Vagina (tissue), 2 donors: ENCODE data around the gene PCSK2.

Source experiments
- CTCF ChIP-seq, 3 experiments: fragments of 450-650 bp in 2 of 3; fragments of 200-600 bp in 1 of 3; sonication (generic) in 1 of 3; IDR thresholded peaks; one replicate each; pipeline ENCODE4 v1.5.1; 2017 to 2019; ENCODE audit warnings: antibody characterized with exemption in 3 of 3, mild to moderate bottlenecking in 2 of 3, moderate library complexity in 2 of 3
- POLR2A ChIP-seq, 2 donors: fragments of 450-650 bp; IDR thresholded peaks; one replicate each; pipeline ENCODE4 v1.6.1; 2017; ENCODE audit warnings: antibody characterized with exemption in 2 of 2, mild to moderate bottlenecking in 2 of 2, moderate library complexity in 2 of 2
- POLR2AphosphoS5 ChIP-seq, 2 donors: sonication (generic); formaldehyde crosslinking; IDR thresholded peaks; one replicate each; pipeline ENCODE4 v1.9.0; 2017; ENCODE audit warnings: antibody characterized with exemption in 2 of 2, mild to moderate bottlenecking in 2 of 2, low read depth in 1 of 2; ENCODE audit not compliant: insufficient read depth in 1 of 2

GRCh38 chr20:17507531-17507930, 280.7 kb downstream of the PCSK2 start:
- TF ChIP-seq POLR2AphosphoS5 (IDR thresholded peaks at IDR 0.05; ENCODE audit: insufficient read depth in 1 of 2, low read depth in 1 of 2) (no peak), CTCF (IDR thresholded peaks at IDR 0.05) (no peak), POLR2A (IDR thresholded peaks at IDR 0.05) (no peak)
